ENCODE measurements around the gene ENDOU. TPM values are rescaled to one million over a fixed set of nuclear protein-coding genes. Genes with fewer than 3 reads are reported as not detected.

Gene ENDOU
- total and polyA plus RNA-seq, 9 donors: 0.69 to 3.6 (median 1.4) TPM

GRCh38 chr12:47745485-47746041, 20.3 kb upstream of the ENDOU start:
- TF ChIP-seq CTCF (IDR thresholded peaks at IDR 0.05) (no peak), EP300 (IDR thresholded peaks at IDR 0.05) (no peak), POLR2A (IDR thresholded peaks at IDR 0.05) (no peak)
- no peaks in the 10 kb centered on the region for H3K9me3 ChIP-seq
- H3K27ac ChIP-seq: peak overlapping the region in 1 of 2 donors; percentile 23
- H3K4me1 ChIP-seq (ENCODE audit: insufficient read depth): peaks cover 4% of the 10 kb centered on the region
- DNase-seq: no peak
- intact Hi-C loops (cut with DNase I): loop anchor here in 1 of 4 donors (2.0 kb wide), 1 partner anchor 31 kb away; no protein-coding TSS in a partner anchor
- 66 to 70% (median 68%) methylated on average over 16 of the region's 16 CpGs for WGBS, 3 donors
- no peak overlapping the region for H3K4me3 ChIP-seq
- no peaks in the 10 kb centered on the region for H3K27me3 ChIP-seq
- H3K36me3 ChIP-seq: no peaks in the 10 kb centered on the region

GRCh38 chr12:47744778-47745436, 19.6 kb upstream of the ENDOU start:
- no peaks in the 10 kb centered on the region for H3K27me3 ChIP-seq
- no peak for DNase-seq
- WGBS, 3 donors: 76 to 82% (median 78%) methylated on average over 8 of the region's 8 CpGs
- intact Hi-C loops (cut with DNase I): loop anchor here in 2 of 4 donors (2.0 to 5.0 kb wide), 3 partner anchors 32 to 38 kb away; partner anchors contain the start of gene RPAP3 (in 1 of the 2)
- H3K4me3 ChIP-seq: no peak overlapping the region
- TF ChIP-seq POLR2A (IDR thresholded peaks at IDR 0.05): no peak
- no peaks in the 10 kb centered on the region for H3K4me1 ChIP-seq (ENCODE audit: insufficient read depth)
- no peak overlapping the region for H3K27ac ChIP-seq
- no peaks in the 10 kb centered on the region for H3K36me3 ChIP-seq
- H3K9me3 ChIP-seq: no peaks in the 10 kb centered on the region

GRCh38 chr12:47744005-47744651, 18.8 kb upstream of the ENDOU start:
- no peaks in the 10 kb centered on the region for H3K4me1 ChIP-seq (ENCODE audit: insufficient read depth)
- no peak overlapping the region for H3K27ac ChIP-seq
- intact Hi-C loops (cut with DNase I): loop anchor here in 2 of 4 donors (2.0 to 5.0 kb wide), 3 partner anchors 33 to 37 kb away; partner anchors contain the start of gene RPAP3 (in 1 of the 2)
- no peaks in the 10 kb centered on the region for H3K9me3 ChIP-seq
- H3K4me3 ChIP-seq: no peak overlapping the region
- H3K36me3 ChIP-seq: no peaks in the 10 kb centered on the region
- no peak for TF ChIP-seq EP300 (IDR thresholded peaks at IDR 0.05)
- peak in 1 of 3 donors; percentile 6 for TF ChIP-seq CTCF (IDR thresholded peaks at IDR 0.05)
- no peaks in the 10 kb centered on the region for H3K27me3 ChIP-seq
- 71 to 75% (median 73%) methylated on average over 10 of the region's 10 CpGs for WGBS, 3 donors
- no peak for DNase-seq

- Histone ChIP-seq H3K9me3 (no peaks in the 10 kb centered on the region), H3K36me3 (no peaks in the 10 kb centered on the region), H3K27ac (no peak overlapping the region), H3K27me3 (no peaks in the 10 kb centered on the region), H3K4me1 (ENCODE audit: insufficient read depth) (peaks cover 3% of the 10 kb centered on the region), H3K4me3 (no peak overlapping the region)
- TF ChIP-seq CTCF (IDR thresholded peaks at IDR 0.05) (no peak), POLR2A (IDR thresholded peaks at IDR 0.05) (no peak), EP300 (IDR thresholded peaks at IDR 0.05) (no peak)
- DNase-seq: no peak
- intact Hi-C loops (cut with DNase I): loop anchor here in 2 of 4 donors (2.0 to 5.0 kb wide), 3 partner anchors 34 to 95 kb away; partner anchors contain the start of gene RPAP3 (in 1 of the 2)
- WGBS, 3 donors: 87 to 90% (median 88%) methylated on average over 9 of the region's 9 CpGs
Measured at GRCh38 chr12:47743311-47743860, 18.1 kb upstream of the ENDOU start.

Data from ovary (tissue), 9 donors.